KBM-7 (cell line): ENCODE data around the gene PELI3.
"Not testable (repeated sequence)": the region's sequence is repeated elsewhere in the genome, so short reads cannot be mapped to it uniquely, and the experiment has no call there.

ENCODE experiments used
- DNase-seq: peaks from one replicate; pipeline ENCODE4 v3.0.0-alpha.2; 2015
- in situ Hi-C: fragments of 300-500 bp; cut with MboI; formaldehyde crosslinking; loops from 2 replicates; pipeline ENCODE4 v1.14.3; 2020; ENCODE audit warnings: low sequenced_read_pairs, low pct_unique_long_range_greater_than_20kb, mixed read lengths

The PELI3 gene

GRCh38 chr11:66440101-66440939, 26.4 kb upstream of the PELI3 start:
- DNase-seq, in situ Hi-C loops: not testable (repeated sequence)

- in situ Hi-C loops, DNase-seq: not testable (repeated sequence)
Observed at GRCh38 chr11:66440940-66441282, 25.8 kb upstream of the PELI3 start.

GRCh38 chr11:66443602-66444001, 23.1 kb upstream of the PELI3 start:
- in situ Hi-C loops: no loop called here
- peak; percentile 32 for DNase-seq

GRCh38 chr11:66447012-66447411, 19.7 kb upstream of the PELI3 start:
- in situ Hi-C loops: no loop called here
- DNase-seq: no peak

GRCh38 chr11:66448523-66448922, 18.2 kb upstream of the PELI3 start:
- DNase-seq: no peak
- in situ Hi-C loops: no loop called here

GRCh38 chr11:66450560-66450959, 16.1 kb upstream of the PELI3 start:
- no peak for DNase-seq
- in situ Hi-C loops: no loop called here

GRCh38 chr11:66451663-66452062, 15.0 kb upstream of the PELI3 start:
- in situ Hi-C loops: no loop called here
- DNase-seq: no peak

GRCh38 chr11:66454247-66454646, 12.5 kb upstream of the PELI3 start:
- no peak for DNase-seq
- in situ Hi-C loops: no loop called here

GRCh38 chr11:66454828-66455227, 11.9 kb upstream of the PELI3 start:
- in situ Hi-C loops: no loop called here
- no peak for DNase-seq

- in situ Hi-C loops: no loop called here
- DNase-seq: peak; percentile 73
Observed at GRCh38 chr11:66457826-66458225, 8.9 kb upstream of the PELI3 start.

GRCh38 chr11:66459138-66459778, 7.4 kb upstream of the PELI3 start:
- peak; percentile 24 for DNase-seq
- in situ Hi-C loops: no loop called here

- DNase-seq: no peak
- in situ Hi-C loops: no loop called here
Observed at GRCh38 chr11:66462010-66462409, 4.7 kb upstream of the PELI3 start.

GRCh38 chr11:66462911-66463310, 3.8 kb upstream of the PELI3 start:
- no peak for DNase-seq
- in situ Hi-C loops: no loop called here

GRCh38 chr11:66464116-66464515, 2.6 kb upstream of the PELI3 start:
- DNase-seq, in situ Hi-C loops: not testable (repeated sequence)

GRCh38 chr11:66464916-66465315, 1.8 kb upstream of the PELI3 start:
- no peak for DNase-seq
- in situ Hi-C loops: no loop called here

GRCh38 chr11:66465373-66466224, 1.1 kb upstream of the PELI3 start:
- in situ Hi-C loops: no loop called here
- no peak for DNase-seq

- DNase-seq: no peak
- in situ Hi-C loops: no loop called here
Observed at GRCh38 chr11:66467034-66467659, 442 bp downstream of the PELI3 start.

- in situ Hi-C loops: no loop called here
- peak; percentile 77 for DNase-seq
Observed at GRCh38 chr11:66467756-66468155, 1.1 kb downstream of the PELI3 start.

- DNase-seq: no peak
- in situ Hi-C loops: no loop called here
Observed at GRCh38 chr11:66468691-66469090, 2.0 kb downstream of the PELI3 start.
